Activated CD4-positive, alpha-beta memory T cell treated with anti-CD3 and anti-CD28 coated beads for 36 hours (primary cell): ENCODE data around the gene POMGNT2. TPM values are rescaled to one million over a fixed set of nuclear protein-coding genes. Genes with fewer than 3 reads are reported as not detected.

Experiments used
- CTCF ChIA-PET: fragments of 350-600 bp; sonication (Branson Sonifier 250); formaldehyde crosslinking; loops from one replicate; lab custom pipeline; 2021; ENCODE audit warnings: antibody characterized with exemption, inconsistent platforms; lab: Charles Lee
- POLR2A ChIA-PET: fragments of 350-600 bp; sonication (Branson Sonifier 250); formaldehyde crosslinking; loops from one replicate; lab custom pipeline; 2021; ENCODE audit warnings: antibody characterized with exemption; lab: Charles Lee
- DNase-seq: peaks from one replicate; pipeline ENCODE4 v3.0.0-alpha.2; 2020
- H3K27ac Mint-ChIP-seq: one replicate; pipeline ENCODE4 v1.8.0; 2021; ENCODE audit warnings: mixed read lengths
- H3K27me3 Mint-ChIP-seq: one replicate; pipeline ENCODE4 v1.8.0; 2021; ENCODE audit warnings: mixed read lengths
- H3K36me3 Mint-ChIP-seq: one replicate; pipeline ENCODE4 v1.8.0; 2021; ENCODE audit warnings: mixed read lengths
- H3K4me1 Mint-ChIP-seq: one replicate; pipeline ENCODE4 v1.8.0; 2021; ENCODE audit warnings: low read depth, mixed read lengths
- H3K4me3 Mint-ChIP-seq: one replicate; pipeline ENCODE4 v1.8.0; 2021; ENCODE audit warnings: mild to moderate bottlenecking, mixed read lengths
- H3K9me3 Mint-ChIP-seq: one replicate; pipeline ENCODE4 v1.8.0; 2021; ENCODE audit warnings: mixed read lengths
- intact Hi-C: fragments of 100-400 bp; cut with micrococcal nuclease; formaldehyde crosslinking; loops from one replicate; pipeline ENCODE4 v1.15.1; 2023
- total RNA-seq, 2 experiments: library from RNA; stranded (reverse); gene quantifications; one replicate each; pipeline ENCODE4 v1.2.3, GENCODE V29; 2021

POMGNT2 gene
- total RNA-seq, 2 experiments from 2014 or later: 7.3 to 7.8 TPM

GRCh38 chr3:43097400-43098080, 8.3 kb downstream of the POMGNT2 start:
- DNase-seq: no peak
- ChIA-PET POLR2A (no interaction called here), CTCF (no interaction called here)
- no peak overlapping the region for H3K27ac Mint-ChIP-seq
- H3K4me1 Mint-ChIP-seq: no peaks in the 10 kb centered on the region
- intact Hi-C loops: no loop called here
- no peaks in the 10 kb centered on the region for H3K9me3 Mint-ChIP-seq
- H3K27me3 Mint-ChIP-seq: no peaks in the 10 kb centered on the region
- no peaks in the 10 kb centered on the region for H3K36me3 Mint-ChIP-seq
- H3K4me3 Mint-ChIP-seq: no peak overlapping the region

GRCh38 chr3:43096761-43097160, 9.1 kb downstream of the POMGNT2 start:
- intact Hi-C loops: no loop called here
- no peak for DNase-seq
- H3K27me3 Mint-ChIP-seq: no peaks in the 10 kb centered on the region
- H3K36me3 Mint-ChIP-seq: no peaks in the 10 kb centered on the region
- H3K27ac Mint-ChIP-seq: no peak overlapping the region
- no peak overlapping the region for H3K4me3 Mint-ChIP-seq
- no peaks in the 10 kb centered on the region for H3K9me3 Mint-ChIP-seq
- POLR2A ChIA-PET: no interaction called here
- CTCF ChIA-PET: interaction anchor here (0.7 to 1.4 kb wide), 2 partner anchors 8 to 25 kb away, joined by 3 to 4 read pairs; no protein-coding TSS in a partner anchor
- H3K4me1 Mint-ChIP-seq: no peaks in the 10 kb centered on the region

GRCh38 chr3:43095370-43095769, 10.5 kb downstream of the POMGNT2 start:
- H3K4me3 Mint-ChIP-seq: no peak overlapping the region
- H3K27ac Mint-ChIP-seq: no peak overlapping the region
- H3K4me1 Mint-ChIP-seq: no peaks in the 10 kb centered on the region
- CTCF ChIA-PET: interaction anchor here (1.4 kb wide), 1 partner anchor 24 kb away, joined by 4 read pairs; no protein-coding TSS in a partner anchor
- no peak for DNase-seq
- H3K27me3 Mint-ChIP-seq: no peaks in the 10 kb centered on the region
- no peaks in the 10 kb centered on the region for H3K9me3 Mint-ChIP-seq
- POLR2A ChIA-PET: no interaction called here
- intact Hi-C loops: no loop called here
- H3K36me3 Mint-ChIP-seq: no peaks in the 10 kb centered on the region

GRCh38 chr3:43094851-43095250, 11.0 kb downstream of the POMGNT2 start:
- POLR2A ChIA-PET: no interaction called here
- CTCF ChIA-PET: no interaction called here
- no peaks in the 10 kb centered on the region for H3K36me3 Mint-ChIP-seq
- no peaks in the 10 kb centered on the region for H3K4me1 Mint-ChIP-seq
- intact Hi-C loops: no loop called here
- H3K9me3 Mint-ChIP-seq: no peaks in the 10 kb centered on the region
- H3K4me3 Mint-ChIP-seq: no peak overlapping the region
- H3K27ac Mint-ChIP-seq: no peak overlapping the region
- DNase-seq: no peak
- no peaks in the 10 kb centered on the region for H3K27me3 Mint-ChIP-seq

GRCh38 chr3:43094381-43094780, 11.5 kb downstream of the POMGNT2 start:
- Mint-ChIP-seq H3K27me3 (no peaks in the 10 kb centered on the region), H3K36me3 (no peaks in the 10 kb centered on the region), H3K9me3 (no peaks in the 10 kb centered on the region), H3K4me1 (no peaks in the 10 kb centered on the region), H3K4me3 (no peak overlapping the region), H3K27ac (no peak overlapping the region)
- POLR2A ChIA-PET: no interaction called here
- CTCF ChIA-PET: no interaction called here
- intact Hi-C loops: no loop called here
- DNase-seq: no peak

- no peak for DNase-seq
- ChIA-PET POLR2A (no interaction called here), CTCF (no interaction called here)
- Mint-ChIP-seq H3K36me3 (no peaks in the 10 kb centered on the region), H3K4me1 (no peaks in the 10 kb centered on the region), H3K4me3 (no peak overlapping the region), H3K27ac (no peak overlapping the region), H3K9me3 (no peaks in the 10 kb centered on the region), H3K27me3 (no peaks in the 10 kb centered on the region)
- intact Hi-C loops: no loop called here
Measured at GRCh38 chr3:43093974-43094373, 11.9 kb downstream of the POMGNT2 start.

GRCh38 chr3:43093006-43093405, 12.9 kb downstream of the POMGNT2 start:
- intact Hi-C loops: no loop called here
- Mint-ChIP-seq H3K36me3 (no peaks in the 10 kb centered on the region), H3K27me3 (no peaks in the 10 kb centered on the region), H3K4me3 (no peak overlapping the region), H3K27ac (no peak overlapping the region), H3K9me3 (no peaks in the 10 kb centered on the region), H3K4me1 (no peaks in the 10 kb centered on the region)
- CTCF ChIA-PET: no interaction called here
- POLR2A ChIA-PET: no interaction called here
- no peak for DNase-seq

- H3K9me3 Mint-ChIP-seq: no peaks in the 10 kb centered on the region
- DNase-seq: no peak
- H3K36me3 Mint-ChIP-seq: no peaks in the 10 kb centered on the region
- ChIA-PET POLR2A (no interaction called here), CTCF (no interaction called here)
- H3K27me3 Mint-ChIP-seq: no peaks in the 10 kb centered on the region
- intact Hi-C loops: no loop called here
- H3K27ac Mint-ChIP-seq: no peak overlapping the region
- peaks cover 3% of the 10 kb centered on the region for H3K4me1 Mint-ChIP-seq
- no peak overlapping the region for H3K4me3 Mint-ChIP-seq
Measured at GRCh38 chr3:43091481-43091880, 14.4 kb downstream of the POMGNT2 start.

GRCh38 chr3:43090238-43090637, 15.6 kb downstream of the POMGNT2 start:
- no peak overlapping the region for H3K27ac Mint-ChIP-seq
- no peaks in the 10 kb centered on the region for H3K27me3 Mint-ChIP-seq
- H3K4me1 Mint-ChIP-seq: peaks cover 3% of the 10 kb centered on the region
- intact Hi-C loops: no loop called here
- no peak for DNase-seq
- POLR2A ChIA-PET: interaction anchor here (1.3 kb wide), 1 partner anchor 13 kb away, joined by 3 read pairs; no protein-coding TSS in a partner anchor
- no peak overlapping the region for H3K4me3 Mint-ChIP-seq
- no peaks in the 10 kb centered on the region for H3K9me3 Mint-ChIP-seq
- no peaks in the 10 kb centered on the region for H3K36me3 Mint-ChIP-seq
- CTCF ChIA-PET: interaction anchor here (0.6 to 0.9 kb wide), 2 partner anchors 19 to 51 kb away, joined by 3 to 4 read pairs; no protein-coding TSS in a partner anchor

GRCh38 chr3:43089081-43089480, 16.8 kb downstream of the POMGNT2 start:
- no peaks in the 10 kb centered on the region for H3K9me3 Mint-ChIP-seq
- H3K36me3 Mint-ChIP-seq: peaks cover 4% of the 10 kb centered on the region
- ChIA-PET CTCF (interaction anchor here (0.9 kb wide), 1 partner anchor 17 kb away, joined by 3 read pairs; no protein-coding TSS in a partner anchor), POLR2A (interaction anchor here (1.3 kb wide), 1 partner anchor 14 kb away, joined by 3 read pairs; no protein-coding TSS in a partner anchor)
- intact Hi-C loops: no loop called here
- no peak overlapping the region for H3K27ac Mint-ChIP-seq
- H3K27me3 Mint-ChIP-seq: no peaks in the 10 kb centered on the region
- peaks cover 3% of the 10 kb centered on the region for H3K4me1 Mint-ChIP-seq
- no peak overlapping the region for H3K4me3 Mint-ChIP-seq
- no peak for DNase-seq

GRCh38 chr3:43087249-43087776, 18.6 kb downstream of the POMGNT2 start:
- H3K27me3 Mint-ChIP-seq: no peaks in the 10 kb centered on the region
- ChIA-PET POLR2A (no interaction called here), CTCF (interaction anchor here (0.6 to 3.4 kb wide), 3 partner anchors 12 to 289 kb away, joined by 3 to 21 read pairs (median 3); no protein-coding TSS in a partner anchor)
- no peak overlapping the region for H3K4me3 Mint-ChIP-seq
- H3K4me1 Mint-ChIP-seq: peaks cover 3% of the 10 kb centered on the region
- intact Hi-C loops: no loop called here
- H3K9me3 Mint-ChIP-seq: peaks cover 11% of the 10 kb centered on the region
- no peak overlapping the region for H3K27ac Mint-ChIP-seq
- H3K36me3 Mint-ChIP-seq: peaks cover 19% of the 10 kb centered on the region
- DNase-seq: no peak

GRCh38 chr3:43086460-43087165, 19.3 kb downstream of the POMGNT2 start:
- H3K9me3 Mint-ChIP-seq: peaks cover 16% of the 10 kb centered on the region
- H3K27me3 Mint-ChIP-seq: no peaks in the 10 kb centered on the region
- DNase-seq: no peak
- intact Hi-C loops: no loop called here
- peaks cover 22% of the 10 kb centered on the region for H3K36me3 Mint-ChIP-seq
- H3K4me1 Mint-ChIP-seq: peaks cover 3% of the 10 kb centered on the region
- CTCF ChIA-PET: interaction anchor here (1.5 to 3.4 kb wide), 3 partner anchors 13 to 125 kb away, joined by 3 to 21 read pairs (median 5); no protein-coding TSS in a partner anchor
- H3K4me3 Mint-ChIP-seq: no peak overlapping the region
- POLR2A ChIA-PET: no interaction called here
- H3K27ac Mint-ChIP-seq: no peak overlapping the region
